K562 (cell line): ENCODE results near the gene TBC1D17. TPM values are rescaled to one million over a fixed set of nuclear protein-coding genes. Genes with fewer than 3 reads are reported as not detected.

Source experiments
- ATAC-seq: fragments of 200-7000 bp; cut with Tn5 transposase; 3 replicates; pipeline ENCODE4 v1.9.1; 2020; ENCODE audit warnings: moderate library complexity
- BruUV-seq: library from RNA; stranded (reverse); fragments of 400-500 nt; replicated peaks from 2 replicates; lab custom pipeline; 2021; lab: Mats Ljungman, UMichigan
- CTCF ChIA-PET: fragments of 300-600 bp; formaldehyde crosslinking; extraction: SDS; loops from one replicate; lab custom pipeline; 2021; ENCODE audit warnings: low intra/inter-chr PET ratio; lab: Yijun Ruan, JAX
- POLR2A ChIA-PET: fragments of 300-600, 350-650 bp; sonication (Branson Sonifier 250); formaldehyde crosslinking; extraction: SDS; loops from one replicate; lab custom pipeline; 2021; ENCODE audit warnings: antibody characterized with exemption, inconsistent platforms; lab: Yijun Ruan, JAX
- DNase-seq, 4 experiments: peaks; one replicate each; pipeline versions ENCODE4 v3.0.0 to v3.0.0-alpha.2; 2011 to 2018; ENCODE audit warnings: low spot score in 3 of 4, mixed read lengths in 3 of 4; ENCODE audit errors: extremely low read depth in 1 of 4
- FAIRE-seq: peaks from 2 replicates; lab custom pipeline; 2011; peaks lifted over from hg19 to GRCh38; lab: Jason Lieb, UNC
- H2AFZ ChIP-seq: 2 replicates; pipeline ENCODE4 v1.6.0; 2011; ENCODE audit warnings: low read depth, low read length, control low read depth, inconsistent platforms
- H3K27ac ChIP-seq: fragments of 200-600 bp; 3 replicates; pipeline ENCODE4 v1.8.0; 2011; ENCODE audit warnings: low read depth, mild to moderate bottlenecking, control low read depth, inconsistent platforms, low read length, moderate library complexity, mixed read lengths; ENCODE audit errors: extremely low read depth
- H3K27me3 ChIP-seq, 2 experiments: fragments of 300-600 bp in 1 of 2; 2 replicates in 1 of 2; 3 replicates in 1 of 2; pipeline versions ENCODE4 v1.6.0 to v1.8.0; 2011; ENCODE audit warnings: inconsistent platforms in 2 of 2, low read length in 2 of 2, mild to moderate bottlenecking in 1 of 2, mixed read lengths in 1 of 2, moderate library complexity in 1 of 2; ENCODE audit not compliant: control insufficient read depth in 2 of 2, insufficient read depth in 2 of 2
- H3K36me3 ChIP-seq: fragments of 300-600 bp; 3 replicates; pipeline ENCODE4 v1.8.0; 2011; ENCODE audit warnings: mild to moderate bottlenecking, low read length, inconsistent platforms; ENCODE audit not compliant: control insufficient read depth, insufficient read depth
- H3K4me1 ChIP-seq, 2 experiments: fragments of 200-600 bp in 1 of 2; replicated peaks in 1 of 2; 2 replicates in 1 of 2; 3 replicates in 1 of 2; pipeline versions ENCODE4 v1.5.1 to v1.8.0; 2011; ENCODE audit warnings: inconsistent platforms in 2 of 2, low read length in 2 of 2, mild to moderate bottlenecking in 1 of 2, mixed read lengths in 1 of 2, moderate library complexity in 1 of 2; ENCODE audit not compliant: control insufficient read depth in 2 of 2, insufficient read depth in 2 of 2
- H3K4me2 ChIP-seq: 2 replicates; pipeline ENCODE4 v1.6.1; 2011; ENCODE audit warnings: low read length, control low read depth, inconsistent platforms, mixed read lengths; ENCODE audit not compliant: insufficient read depth
- H3K4me3 ChIP-seq: fragments of 200-600 bp; sonication (generic), shearing (Covaris generic); 2 replicates; pipeline ENCODE4 v1.5.1; 2016; ENCODE audit warnings: control low read depth, inconsistent platforms
- H3K79me2 ChIP-seq: fragments of 200-600 bp; 3 replicates; pipeline ENCODE4 v1.8.0; 2011; ENCODE audit warnings: low read length, inconsistent platforms; ENCODE audit not compliant: control insufficient read depth, insufficient read depth
- H3K9ac ChIP-seq, 2 experiments: 2 replicates each; pipeline versions ENCODE4 v1.6.0 to v1.6.1; 2011; ENCODE audit warnings: low read depth in 2 of 2, low read length in 2 of 2, control low read depth in 1 of 2, inconsistent platforms in 1 of 2, mild to moderate bottlenecking in 1 of 2, mixed read lengths in 1 of 2; ENCODE audit not compliant: insufficient read depth in 1 of 2
- H3K9me1 ChIP-seq: one replicate; pipeline ENCODE4 v1.6.0; 2011; ENCODE audit warnings: inconsistent platforms, mild to moderate bottlenecking, low read length, moderate library complexity; ENCODE audit not compliant: control insufficient read depth, insufficient read depth
- H3K9me3 ChIP-seq: replicated peaks from 2 replicates; pipeline ENCODE4 v1.5.1; 2011; ENCODE audit warnings: low read depth, low read length, inconsistent platforms; ENCODE audit not compliant: control insufficient read depth, insufficient read depth
- H4K20me1 ChIP-seq: replicated peaks from 2 replicates; pipeline ENCODE4 v1.6.1; 2011; ENCODE audit warnings: low read length, inconsistent platforms, mixed read lengths; ENCODE audit not compliant: control insufficient read depth, insufficient read depth
- ARID2 ChIP-seq: fragments of 450-650 bp; IDR thresholded peaks from 2 replicates; pipeline ENCODE4 v1.6.1; 2017; ENCODE audit warnings: antibody characterized with exemption, mild to moderate bottlenecking
- CBX5 ChIP-seq: IDR thresholded peaks from 2 replicates; pipeline ENCODE4 v1.6.1; 2014; ENCODE audit warnings: low read depth, borderline replicate concordance
- FOSL1 ChIP-seq: fragments of 200-800 bp; sonication (Bioruptor generic); conservative IDR thresholded peaks from 2 replicates; pipeline ENCODE4 v1.6.1; 2016; ENCODE audit warnings: missing genetic modification characterization, missing compliant biosample characterization
- MAZ ChIP-seq, 2 experiments: fragments of 450-650 bp in 1 of 2; sonication (generic) in 1 of 2; formaldehyde crosslinking; IDR thresholded peaks in 1 of 2; conservative IDR thresholded peaks in 1 of 2; 2 replicates each; pipeline versions ENCODE4 v1.4.0 to v1.5.0; 2020; ENCODE audit warnings: mild to moderate bottlenecking in 1 of 2, missing genetic modification reagents in 1 of 2
- NBN ChIP-seq: fragments of 450-650 bp; IDR thresholded peaks from 2 replicates; pipeline ENCODE4 v1.6.1; 2016; ENCODE audit warnings: low read depth, mild to moderate bottlenecking
- NFIX ChIP-seq: fragments of 250-450 bp; sonication (Bioruptor Pico); IDR thresholded peaks from 2 replicates; pipeline ENCODE4 v1.4.0; 2020; ENCODE audit warnings: low read depth, mild to moderate bottlenecking, moderate library complexity
- NFYB ChIP-seq: IDR thresholded peaks from 2 replicates; pipeline ENCODE4 v1.6.1; 2011; ENCODE audit warnings: mild to moderate bottlenecking, moderate library complexity; ENCODE audit not compliant: insufficient read length; ENCODE audit errors: extremely low read depth
- SP2 ChIP-seq: IDR thresholded peaks from 2 replicates; pipeline ENCODE4 v1.6.1; 2011; ENCODE audit warnings: mild to moderate bottlenecking, low read depth, low read length, moderate library complexity; ENCODE audit not compliant: poor library complexity, severe bottlenecking; ENCODE audit errors: extremely low read depth
- ZFP36 ChIP-seq: fragments of 150-350 bp; IDR thresholded peaks from 2 replicates; pipeline ENCODE4 v1.6.1; 2018; ENCODE audit warnings: low read length, low read depth; ENCODE audit not compliant: partially characterized antibody
- ZNF124 ChIP-seq: sonication (generic); formaldehyde crosslinking; IDR thresholded peaks from 2 replicates; pipeline ENCODE4 v1.8.1; 2022; ENCODE audit warnings: missing genetic modification reagents
- ZNF699 ChIP-seq: fragments of 250-450 bp; sonication (Bioruptor Pico); IDR thresholded peaks from 2 replicates; pipeline ENCODE4 v1.8.0; 2021; ENCODE audit warnings: mild to moderate bottlenecking, moderate library complexity; ENCODE audit not compliant: insufficient replicate concordance
- WGBS: fragments of 100-300 bp; shearing (Covaris generic); methylation state at CpG from one replicate; pipeline ENCODE4 v1.1.6; 2016; ENCODE audit warnings: low coverage, mixed read lengths; ENCODE audit not compliant: insufficient coverage; ENCODE audit errors: missing lambda C conversion rate; 5-methylcytosine and 5-hydroxymethylcytosine counted together
- in situ Hi-C: fragments of 300-500 bp; cut with MboI; formaldehyde crosslinking; loops from 4 replicates; pipeline ENCODE4 v1.15.0; 2018; ENCODE audit warnings: inconsistent platforms, mixed read lengths
- intact Hi-C: fragments of 100-400 bp; cut with micrococcal nuclease; formaldehyde crosslinking; loops from 2 replicates; pipeline ENCODE4 v1.14.2; 2022
- polyA plus RNA-seq, 8 experiments: library from polyadenylated mRNA; depleted of rRNA in 4 of 8; stranded (reverse) in 5 of 8; unstranded in 3 of 8; fragments of >200 nt; fragmentation: Nextera tagmentation in 2 of 8; fragmentation: Illumina TruSeq in 1 of 8; extraction: Ambion mirVana in 2 of 8; extraction: Trizol in 1 of 8; gene quantifications; 2 replicates each; pipeline versions ENCODE4 v1.2.1 to v1.2.3, GENCODE V29; 2011 to 2014; ENCODE audit warnings: inconsistent platforms in 1 of 8, missing spikeins in 1 of 8
- total RNA-seq, 7 experiments: library from RNA; depleted of rRNA in 6 of 7; stranded (reverse); fragments of >200 nt in 6 of 7; fragmentation: Illumina TruSeq in 2 of 7; extraction: Trizol in 2 of 7; gene quantifications; 2 replicates each; pipeline versions ENCODE4 v1.2.1 to v1.2.3, GENCODE V29; 2011 to 2021; ENCODE audit warnings: low replicate concordance in 1 of 7
- TF ChIP-seq, protein P1 (sequence below): sonication (generic); formaldehyde crosslinking; IDR thresholded peaks from 2 replicates; pipeline ENCODE4 v1.8.0; 2022; ENCODE audit warnings: mild to moderate bottlenecking, missing genetic modification reagents, borderline replicate concordance
- TF ChIP-seq, protein P2 (sequence below): sonication (generic); formaldehyde crosslinking; IDR thresholded peaks from 2 replicates; pipeline ENCODE4 v1.8.0; 2023; ENCODE audit warnings: mild to moderate bottlenecking, missing genetic modification reagents
- TF ChIP-seq, protein P3 (sequence below): fragments of 450-650 bp; formaldehyde crosslinking; IDR thresholded peaks from 2 replicates; pipeline ENCODE4 v1.4.0; 2020; ENCODE audit warnings: mild to moderate bottlenecking, moderate library complexity

Gene TBC1D17
- total and polyA plus RNA-seq, 9 of the 15 experiments (the other 6 are each of a cell fraction or from before 2014, with no cell fraction given): 0.42 to 16.0 (median 3.8) TPM

DNA sequence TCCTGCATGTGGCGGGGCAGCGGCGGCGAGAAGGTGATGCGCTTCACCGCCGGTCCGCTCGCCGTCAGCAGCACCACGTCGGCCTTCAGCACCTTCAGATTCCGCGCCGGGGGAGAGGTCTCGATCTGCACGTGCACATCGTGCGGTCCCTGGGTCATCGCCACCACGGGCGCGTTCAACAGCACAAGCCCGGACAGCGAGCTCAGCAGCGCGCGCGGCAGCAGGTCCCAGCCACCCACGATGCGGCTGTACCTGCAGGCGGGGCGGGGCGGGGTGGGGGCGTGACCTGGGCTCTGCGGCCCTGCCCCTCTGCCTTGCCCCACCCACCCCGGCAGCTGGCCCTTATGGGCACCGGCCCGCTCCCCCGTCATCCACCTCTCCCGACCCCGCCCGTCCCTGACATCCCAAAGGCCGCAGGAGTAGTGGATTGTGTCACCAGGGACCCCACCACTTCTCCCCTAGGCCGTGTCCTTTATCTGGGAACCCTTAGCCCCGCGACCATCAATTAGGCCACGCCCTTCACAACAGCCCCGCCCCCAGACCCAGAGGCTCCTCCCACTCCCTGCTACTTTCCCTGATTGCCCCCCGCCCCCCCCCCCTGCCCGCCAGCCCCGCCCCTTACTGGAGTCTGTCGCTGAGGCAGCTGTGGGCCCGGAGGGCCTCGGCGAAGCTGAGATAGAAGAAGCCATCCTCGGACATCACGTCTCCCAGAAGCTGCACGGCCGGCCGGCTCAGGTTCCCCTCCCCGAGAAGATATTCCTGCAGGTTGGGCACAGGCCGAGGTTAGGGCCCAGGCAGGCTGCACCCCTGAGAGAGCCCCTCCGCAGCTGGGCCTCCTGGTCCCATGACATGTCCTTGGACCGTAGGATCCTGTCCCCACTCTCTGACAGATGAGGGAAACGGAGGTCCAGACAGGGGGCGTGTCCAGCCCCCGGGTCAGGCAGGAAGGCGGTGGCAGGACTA lies 13.1 kb downstream of the TBC1D17 start (continued):
- TF ChIP-seq, protein P1, sequence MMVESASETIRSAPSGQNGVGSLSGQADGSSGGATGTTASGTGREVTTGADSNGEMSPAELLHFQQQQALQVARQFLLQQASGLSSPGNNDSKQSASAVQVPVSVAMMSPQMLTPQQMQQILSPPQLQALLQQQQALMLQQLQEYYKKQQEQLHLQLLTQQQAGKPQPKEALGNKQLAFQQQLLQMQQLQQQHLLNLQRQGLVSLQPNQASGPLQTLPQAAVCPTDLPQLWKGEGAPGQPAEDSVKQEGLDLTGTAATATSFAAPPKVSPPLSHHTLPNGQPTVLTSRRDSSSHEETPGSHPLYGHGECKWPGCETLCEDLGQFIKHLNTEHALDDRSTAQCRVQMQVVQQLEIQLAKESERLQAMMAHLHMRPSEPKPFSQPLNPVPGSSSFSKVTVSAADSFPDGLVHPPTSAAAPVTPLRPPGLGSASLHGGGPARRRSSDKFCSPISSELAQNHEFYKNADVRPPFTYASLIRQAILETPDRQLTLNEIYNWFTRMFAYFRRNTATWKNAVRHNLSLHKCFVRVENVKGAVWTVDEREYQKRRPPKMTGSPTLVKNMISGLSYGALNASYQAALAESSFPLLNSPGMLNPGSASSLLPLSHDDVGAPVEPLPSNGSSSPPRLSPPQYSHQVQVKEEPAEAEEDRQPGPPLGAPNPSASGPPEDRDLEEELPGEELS (CRISPR knock-in tag): peak; percentile 66; the same call in 1 of the 2 replicates
- TF ChIP-seq FOSL1 (tag) (peak; percentile 2; the same call in 1 of the 2 replicates), ARID2 (no peak), ZNF124 (CRISPR knock-in tag) (no peak; the same call in 1 of the 2 replicates), ZFP36 (no peak), ZNF699 (no peak)

DNA sequence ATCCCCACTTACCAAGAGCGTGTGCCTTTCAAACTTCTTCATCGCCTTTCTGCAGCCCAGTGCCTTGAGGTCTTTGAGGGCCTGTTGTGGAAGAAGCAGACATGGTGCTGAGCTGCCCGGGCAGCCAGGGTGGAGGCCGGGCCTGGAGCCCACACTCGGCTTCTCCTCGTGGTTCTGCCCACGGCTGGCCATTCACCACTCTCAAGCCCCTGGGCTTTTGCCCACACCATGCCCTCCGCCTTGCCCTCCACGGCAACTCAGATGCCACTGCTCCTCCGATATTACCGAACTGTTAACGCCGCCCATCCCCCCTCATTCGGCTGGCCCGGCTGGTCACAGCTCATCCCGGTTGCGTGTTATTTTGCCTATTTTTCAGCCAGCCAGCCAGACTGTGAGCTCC lies 13.9 kb downstream of the TBC1D17 start:
- ChIA-PET CTCF (no interaction called here), POLR2A (interaction anchor here (1.3 to 1.5 kb wide), 3 partner anchors 28 to 191 kb away, joined by 5 to 8 read pairs (median 7); partner anchors contain the start of genes ATF5 and NUP62)
- Histone ChIP-seq H3K79me2 (no peaks in the 10 kb centered on the region), H2AFZ (peak overlapping the region; percentile 75; the same call in 1 of the 2 replicates), H3K4me1 (peaks cover 12 to 59% of the 10 kb centered on the region in 2 experiments), H3K9me1 (peaks cover 3% of the 10 kb centered on the region), H3K27me3 (peaks cover 2 to 14% of the 10 kb centered on the region in 2 experiments; a peak in 3 of 5 replicates), H3K9me3 (no peaks in the 10 kb centered on the region), H3K9ac (peak overlapping the region in 1 of 2 experiments; percentile 84; a peak in 2 of 4 replicates), H3K36me3 (no peaks in the 10 kb centered on the region), H3K4me3 (no peak overlapping the region), H4K20me1 (0 out of 2 replicates have a peak, but pooled peaks cover 3% of the 10 kb centered on the region), H3K27ac (no peak overlapping the region), H3K4me2 (peak overlapping the region; percentile 59; the same call in 1 of the 2 replicates)
- ATAC-seq (no peak), FAIRE-seq (no peak), DNase-seq (no peak)
- WGBS: 74% methylated on average over 17 of the region's 17 CpGs
- intact Hi-C loops: no loop called here
- in situ Hi-C loops: loop anchor here (5.0 kb wide), 1 partner anchor 91 kb away; no protein-coding TSS in a partner anchor
- BruUV-seq: no TSS peak
- TF ChIP-seq MAZ (CRISPR knock-in tag; conservative IDR thresholded peaks at IDR 0.05 in 1 of 2, IDR thresholded peaks at IDR 0.05 in 1 of 2) (no peak), NFYB (no peak), CBX5 (no peak), NFIX (CRISPR knock-in tag) (no peak), SP2 (no peak), NBN (no peak)
- TF ChIP-seq, protein P2, sequence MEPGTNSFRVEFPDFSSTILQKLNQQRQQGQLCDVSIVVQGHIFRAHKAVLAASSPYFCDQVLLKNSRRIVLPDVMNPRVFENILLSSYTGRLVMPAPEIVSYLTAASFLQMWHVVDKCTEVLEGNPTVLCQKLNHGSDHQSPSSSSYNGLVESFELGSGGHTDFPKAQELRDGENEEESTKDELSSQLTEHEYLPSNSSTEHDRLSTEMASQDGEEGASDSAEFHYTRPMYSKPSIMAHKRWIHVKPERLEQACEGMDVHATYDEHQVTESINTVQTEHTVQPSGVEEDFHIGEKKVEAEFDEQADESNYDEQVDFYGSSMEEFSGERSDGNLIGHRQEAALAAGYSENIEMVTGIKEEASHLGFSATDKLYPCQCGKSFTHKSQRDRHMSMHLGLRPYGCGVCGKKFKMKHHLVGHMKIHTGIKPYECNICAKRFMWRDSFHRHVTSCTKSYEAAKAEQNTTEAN (CRISPR knock-in tag): no peak
- TF ChIP-seq, protein P3, sequence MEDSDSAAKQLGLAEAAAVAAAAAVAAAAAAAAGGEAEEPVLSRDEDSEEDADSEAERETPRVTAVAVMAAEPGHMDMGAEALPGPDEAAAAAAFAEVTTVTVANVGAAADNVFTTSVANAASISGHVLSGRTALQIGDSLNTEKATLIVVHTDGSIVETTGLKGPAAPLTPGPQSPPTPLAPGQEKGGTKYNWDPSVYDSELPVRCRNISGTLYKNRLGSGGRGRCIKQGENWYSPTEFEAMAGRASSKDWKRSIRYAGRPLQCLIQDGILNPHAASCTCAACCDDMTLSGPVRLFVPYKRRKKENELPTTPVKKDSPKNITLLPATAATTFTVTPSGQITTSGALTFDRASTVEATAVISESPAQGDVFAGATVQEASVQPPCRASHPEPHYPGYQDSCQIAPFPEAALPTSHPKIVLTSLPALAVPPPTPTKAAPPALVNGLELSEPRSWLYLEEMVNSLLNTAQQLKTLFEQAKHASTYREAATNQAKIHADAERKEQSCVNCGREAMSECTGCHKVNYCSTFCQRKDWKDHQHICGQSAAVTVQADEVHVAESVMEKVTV (CRISPR knock-in tag): no peak
